ENCODE measurements around the gene CROCC2.
"Not testable (repeated sequence)": the region's sequence is repeated elsewhere in the genome, so short reads cannot be mapped to it uniquely, and the experiment has no call there.

Gene CROCC2

GRCh38 chr2:240974771-240975572 lies 68.8 kb downstream of the CROCC2 start:
- Histone ChIP-seq H3K4me2 (peak overlapping the region; percentile 70), H3K27ac (peak overlapping the region; percentile 51), H3K4me3 (no peak overlapping the region), H3K9me3 (peaks cover 9% of the 10 kb centered on the region), H3K27me3 (no peaks in the 10 kb centered on the region), H3K36me3 (no peaks in the 10 kb centered on the region), H3K9ac (no peak overlapping the region), H3K4me1 (peaks cover 15% of the 10 kb centered on the region), H4K20me1 (no peaks in the 10 kb centered on the region)
- no peak for TF ChIP-seq Cebpa-rat (IDR thresholded peaks at IDR 0.05)

- not testable (repeated sequence) for H3K9ac ChIP-seq
Measured at GRCh38 chr2:240975903-240976302, 69.8 kb downstream of the CROCC2 start.

GRCh38 chr2:240981280-240981679 lies 75.1 kb downstream of the CROCC2 start:
- TF ChIP-seq Cebpa-rat (IDR thresholded peaks at IDR 0.05) = no peak

More at GRCh38 chr2:240975903-240976302, 69.8 kb downstream of the CROCC2 start:
- H3K4me3 ChIP-seq, H3K9me3 ChIP-seq, H4K20me1 ChIP-seq, H3K27me3 ChIP-seq, H3K4me2 ChIP-seq, H3K27ac ChIP-seq, H3K36me3 ChIP-seq: not testable (repeated sequence)
- H3K4me1 ChIP-seq = peaks cover 15% of the 10 kb centered on the region

GRCh38 chr2:240981871-240982800 lies 76.0 kb downstream of the CROCC2 start:
- TF ChIP-seq Cebpa-rat (IDR thresholded peaks at IDR 0.05) = no peak
- H3K9me3 ChIP-seq = no peaks in the 10 kb centered on the region
- H3K4me1 ChIP-seq = peaks cover 43% of the 10 kb centered on the region
- no peaks in the 10 kb centered on the region for H3K36me3 ChIP-seq
- H3K9ac ChIP-seq = no peak overlapping the region
- H3K27ac ChIP-seq = no peak overlapping the region
- no peaks in the 10 kb centered on the region for H4K20me1 ChIP-seq
- peaks cover 9% of the 10 kb centered on the region; the same call in 1 of the 2 replicates for H3K27me3 ChIP-seq
- H3K4me3 ChIP-seq = no peak overlapping the region
- H3K4me2 ChIP-seq = 0 out of 2 replicates have a peak overlapping the region, but pooled peaks have one; percentile 5

More at GRCh38 chr2:240981280-240981679, 75.1 kb downstream of the CROCC2 start:
- Histone ChIP-seq H3K4me1 (peaks cover 35% of the 10 kb centered on the region), H3K4me3 (no peak overlapping the region), H3K4me2 (no peak overlapping the region), H3K9me3 (no peaks in the 10 kb centered on the region), H3K27ac (no peak overlapping the region), H4K20me1 (no peaks in the 10 kb centered on the region), H3K27me3 (peaks cover 9% of the 10 kb centered on the region; the same call in 1 of the 2 replicates), H3K9ac (no peak overlapping the region), H3K36me3 (no peaks in the 10 kb centered on the region)

- Histone ChIP-seq H3K4me2 (peak overlapping the region; percentile 89), H4K20me1 (no peaks in the 10 kb centered on the region), H3K4me1 (peaks cover 50% of the 10 kb centered on the region), H3K36me3 (no peaks in the 10 kb centered on the region), H3K4me3 (no peak overlapping the region), H3K27ac (no peak overlapping the region), H3K9ac (no peak overlapping the region), H3K9me3 (no peaks in the 10 kb centered on the region), H3K27me3 (peaks cover 9% of the 10 kb centered on the region; the same call in 1 of the 2 replicates)
- TF ChIP-seq Cebpa-rat (IDR thresholded peaks at IDR 0.05) = no peak
Measured at GRCh38 chr2:240982821-240983281, 76.7 kb downstream of the CROCC2 start.

- Histone ChIP-seq H3K36me3 (no peaks in the 10 kb centered on the region), H3K4me3 (peak overlapping the region; percentile 43), H3K4me2 (peak overlapping the region; percentile 89)
Measured at GRCh38 chr2:240983361-240983995, 77.3 kb downstream of the CROCC2 start.

GRCh38 chr2:240983996-240984498 lies 77.9 kb downstream of the CROCC2 start:
- H4K20me1 ChIP-seq = no peaks in the 10 kb centered on the region
- no peaks in the 10 kb centered on the region for H3K9me3 ChIP-seq
- peaks cover 9% of the 10 kb centered on the region; the same call in 1 of the 2 replicates for H3K27me3 ChIP-seq
- H3K4me2 ChIP-seq = peak overlapping the region; percentile 89
- H3K4me3 ChIP-seq = no peak overlapping the region
- H3K27ac ChIP-seq = no peak overlapping the region
- H3K4me1 ChIP-seq = peaks cover 62% of the 10 kb centered on the region
- no peak for TF ChIP-seq Cebpa-rat (IDR thresholded peaks at IDR 0.05)
- no peaks in the 10 kb centered on the region for H3K36me3 ChIP-seq
- no peak overlapping the region for H3K9ac ChIP-seq

More at GRCh38 chr2:240983361-240983995, 77.3 kb downstream of the CROCC2 start:
- no peak overlapping the region for H3K27ac ChIP-seq
- no peaks in the 10 kb centered on the region for H3K9me3 ChIP-seq
- H3K4me1 ChIP-seq = peaks cover 57% of the 10 kb centered on the region
- no peaks in the 10 kb centered on the region for H4K20me1 ChIP-seq
- TF ChIP-seq Cebpa-rat (IDR thresholded peaks at IDR 0.05) = no peak
- H3K9ac ChIP-seq = no peak overlapping the region
- peaks cover 9% of the 10 kb centered on the region; the same call in 1 of the 2 replicates for H3K27me3 ChIP-seq

GRCh38 chr2:240985881-240986786 lies 80.0 kb downstream of the CROCC2 start:
- H3K27ac ChIP-seq = peak overlapping the region; percentile 92
- no peaks in the 10 kb centered on the region for H4K20me1 ChIP-seq
- H3K9ac ChIP-seq = peak overlapping the region; percentile 82

More at GRCh38 chr2:240985881-240986786, 80.0 kb downstream of the CROCC2 start:
- Histone ChIP-seq H3K4me2 (peak overlapping the region; percentile 99), H3K4me3 (peak overlapping the region; percentile 32), H3K27me3 (peaks cover 9% of the 10 kb centered on the region; the same call in 1 of the 2 replicates), H3K9me3 (no peaks in the 10 kb centered on the region), H3K36me3 (no peaks in the 10 kb centered on the region), H3K4me1 (peaks cover 83% of the 10 kb centered on the region)
- no peak for TF ChIP-seq Cebpa-rat (IDR thresholded peaks at IDR 0.05)

Data from BLaER1 (cell line).